ENCODE results near the gene APOD. TPM values are rescaled to one million over a fixed set of nuclear protein-coding genes. Genes with fewer than 3 reads are reported as not detected.
"Not testable (repeated sequence)": the region's sequence is repeated elsewhere in the genome, so short reads cannot be mapped to it uniquely, and the experiment has no call there.

The APOD gene
- total RNA-seq, 6 donors from 2014 or later, result 29.7 to 120 (median 67.4) TPM

GRCh38 chr3:195616681-195617080 is 32.9 kb upstream of the APOD start:
- no peak overlapping the region for H3K4me3 ChIP-seq
- no peak overlapping the region for H3K27ac ChIP-seq
- peak; percentile 5 to 34 for ATAC-seq (ENCODE audit: low FRiP score in 2 of 2)
- H3K27me3 ChIP-seq, result no peaks in the 10 kb centered on the region
- 82 to 85% methylated on average over 9 of the region's 9 CpGs for WGBS, 2 donors
- no peaks in the 10 kb centered on the region for H3K9me3 ChIP-seq
- DNase-seq, result peak in 1 of 2 donors; percentile 39
- H3K36me3 ChIP-seq, result no peaks in the 10 kb centered on the region
- TF ChIP-seq POLR2AphosphoS5 (IDR thresholded peaks at IDR 0.05) (no peak), POLR2A (IDR thresholded peaks at IDR 0.05) (no peak), CTCF (IDR thresholded peaks at IDR 0.05) (no peak)
- no peaks in the 10 kb centered on the region for H3K4me1 ChIP-seq

GRCh38 chr3:195615952-195616537 is 32.3 kb upstream of the APOD start:
- not testable (repeated sequence) for H3K9me3 ChIP-seq; H3K36me3 ChIP-seq; ATAC-seq (ENCODE audit: low FRiP score in 2 of 2); H3K27ac ChIP-seq; H3K27me3 ChIP-seq; H3K4me1 ChIP-seq; H3K4me3 ChIP-seq
- DNase-seq, result peak in 1 of 2 donors; percentile 26
- 88 to 92% methylated on average over 6 of the region's 15 CpGs for WGBS, 2 donors

GRCh38 chr3:195614672-195615504 is 31.1 kb upstream of the APOD start:
- WGBS, 2 donors, result 56 to 81% methylated on average over 7 to 13 of the region's 16 CpGs
- H3K9me3 ChIP-seq, DNase-seq, H3K4me1 ChIP-seq, H3K4me3 ChIP-seq, H3K27me3 ChIP-seq, H3K36me3 ChIP-seq, H3K27ac ChIP-seq: not testable (repeated sequence)
- ATAC-seq (ENCODE audit: low FRiP score in 2 of 2), result peak in 1 of 2 donors; percentile 61

- Histone ChIP-seq H3K4me1 (no peaks in the 10 kb centered on the region), H3K27me3 (no peaks in the 10 kb centered on the region), H3K27ac (no peak overlapping the region), H3K36me3 (no peaks in the 10 kb centered on the region), H3K9me3 (no peaks in the 10 kb centered on the region), H3K4me3 (no peak overlapping the region)
- DNase-seq (no peak), ATAC-seq (ENCODE audit: low FRiP score in 2 of 2) (no peak)
- TF ChIP-seq EP300 (IDR thresholded peaks at IDR 0.05) (no peak), POLR2A (IDR thresholded peaks at IDR 0.05) (no peak), POLR2AphosphoS5 (IDR thresholded peaks at IDR 0.05) (no peak), CTCF (IDR thresholded peaks at IDR 0.05) (no peak)
- 70 to 79% methylated on average over 10 to 11 of the region's 15 CpGs for WGBS, 2 donors
These were observed 29.8 kb upstream of the APOD start for GRCh38 chr3:195613468-195614069.

- Histone ChIP-seq H3K27me3 (no peaks in the 10 kb centered on the region), H3K9me3 (peaks cover 0 to 3% (median 0%) of the 10 kb centered on the region in 4 donors), H3K4me1 (no peaks in the 10 kb centered on the region), H3K36me3 (no peaks in the 10 kb centered on the region), H3K4me3 (no peak overlapping the region), H3K27ac (no peak overlapping the region)
- WGBS, 2 donors, result 70 to 79% methylated on average over 8 of the region's 8 CpGs
- TF ChIP-seq CTCF (IDR thresholded peaks at IDR 0.05), result no peak
- TF ChIP-seq POLR2AphosphoS5 (IDR thresholded peaks at IDR 0.05), result no peak
- no peak for TF ChIP-seq POLR2A (IDR thresholded peaks at IDR 0.05)
- no peak for TF ChIP-seq EP300 (IDR thresholded peaks at IDR 0.05)
- DNase-seq (peak in 1 of 2 donors; percentile 24), ATAC-seq (ENCODE audit: low FRiP score in 2 of 2) (peak in 1 of 2 donors; percentile 39)
These were observed 28.5 kb upstream of the APOD start for GRCh38 chr3:195612075-195612800.
